ENCODE results near the gene ZNF512B.

- TF ChIP-seq CTCF (IDR thresholded peaks at IDR 0.05) = no peak
- no peak for TF ChIP-seq EZH2 (IDR thresholded peaks at IDR 0.05; ENCODE audit: borderline replicate concordance, insufficient read depth, low read depth, low read length, poor library complexity, severe bottlenecking)
Measured at GRCh38 chr20:63940472-63941266, 29.1 kb downstream of the ZNF512B start.

All from B cell (primary cell).